Measurements from ENCODE around the gene IGFALS.

The IGFALS gene

DNA sequence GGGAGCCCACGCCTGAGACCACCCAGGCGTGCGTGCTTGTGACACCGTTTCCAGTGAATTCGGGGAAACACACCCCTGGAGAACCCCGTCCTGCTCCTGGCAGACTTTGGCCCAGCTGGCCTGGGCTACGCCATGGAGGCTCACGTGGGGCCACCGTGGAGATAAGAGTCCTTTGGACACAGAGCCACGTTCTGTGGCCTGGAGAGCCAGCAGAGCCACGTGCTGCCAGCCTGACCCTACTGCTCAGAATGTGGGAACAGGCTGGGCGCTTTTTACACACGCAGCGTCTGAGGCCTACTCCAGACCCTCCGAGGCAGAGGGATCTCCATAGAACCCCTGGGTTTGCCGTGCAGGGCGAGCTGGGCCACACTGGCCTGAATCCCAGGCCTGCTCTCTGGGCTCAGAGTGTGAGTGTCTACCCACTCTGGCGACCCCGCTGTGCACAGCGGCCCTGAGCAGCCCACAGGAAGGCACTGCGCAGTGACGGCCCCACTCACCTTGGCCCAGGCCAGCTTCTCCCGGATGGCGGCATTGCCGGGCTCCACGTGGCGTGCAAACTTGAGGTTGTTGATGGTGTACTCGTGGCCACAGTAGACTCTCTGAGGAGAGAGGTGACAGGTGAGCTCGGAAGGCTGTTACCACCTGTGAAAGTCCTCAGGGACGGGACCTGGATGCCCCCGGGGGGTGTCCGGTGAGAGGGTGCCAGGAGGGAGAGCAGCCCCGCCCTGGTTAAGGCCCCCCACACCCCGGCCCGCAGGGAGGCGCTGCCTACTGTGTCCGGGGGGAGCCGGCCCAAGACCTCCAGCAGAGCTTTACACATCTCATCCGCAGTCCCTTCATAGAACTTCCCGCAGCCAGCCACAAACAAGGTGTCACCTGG, 23.1 kb upstream of the IGFALS start:
- Histone ChIP-seq H3K4me1 (ENCODE audit: control insufficient read depth in 1 of 2, insufficient read depth in 1 of 2, low read depth in 1 of 2, low read length in 1 of 2) (no peaks in the 10 kb centered on the region), H3K27me3 (no peaks in the 10 kb centered on the region), H3K36me3 (peaks cover 85% of the 10 kb centered on the region), H3K9me3 (no peaks in the 10 kb centered on the region), H3K27ac (no peak overlapping the region), H3K4me3 (ENCODE audit: low read depth in 1 of 2, low read length in 1 of 2) (no peak overlapping the region)
- TF ChIP-seq CTCF (IDR thresholded peaks at IDR 0.05): no peak

DNA sequence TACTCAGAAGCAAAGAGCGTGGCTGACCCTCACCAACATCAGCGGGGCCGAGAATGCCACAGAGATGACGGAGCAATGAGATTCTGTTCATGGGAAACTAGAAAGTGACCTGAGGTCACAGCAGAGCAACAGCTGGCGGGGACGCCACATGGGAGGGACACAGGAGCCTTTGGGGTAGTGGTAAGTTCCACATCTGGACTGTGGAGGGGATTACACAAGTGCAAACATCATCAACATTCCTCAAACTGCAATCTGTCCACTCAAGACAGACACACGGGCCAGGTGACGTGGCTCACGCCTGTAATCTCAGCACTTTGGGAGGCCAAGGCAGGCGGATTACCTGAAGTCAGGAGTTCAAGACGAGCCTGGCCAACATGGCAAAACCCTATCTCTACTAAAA, 22.0 kb upstream of the IGFALS start:
- Histone ChIP-seq H3K36me3 (peaks cover 77% of the 10 kb centered on the region), H3K27ac (no peak overlapping the region), H3K9me3 (no peaks in the 10 kb centered on the region), H3K27me3 (no peaks in the 10 kb centered on the region), H3K4me1 (ENCODE audit: control insufficient read depth in 1 of 2, insufficient read depth in 1 of 2, low read depth in 1 of 2, low read length in 1 of 2) (no peaks in the 10 kb centered on the region), H3K4me3 (ENCODE audit: low read depth in 1 of 2, low read length in 1 of 2) (no peak overlapping the region)
- no peak for TF ChIP-seq CTCF (IDR thresholded peaks at IDR 0.05)

GRCh38 chr16:1812732-1813163, 19.2 kb upstream of the IGFALS start:
- TF ChIP-seq CTCF (IDR thresholded peaks at IDR 0.05): no peak
- Histone ChIP-seq H3K4me1 (ENCODE audit: control insufficient read depth in 1 of 2, insufficient read depth in 1 of 2, low read depth in 1 of 2, low read length in 1 of 2) (no peaks in the 10 kb centered on the region), H3K27me3 (no peaks in the 10 kb centered on the region), H3K9me3 (no peaks in the 10 kb centered on the region), H3K4me3 (ENCODE audit: low read depth in 1 of 2, low read length in 1 of 2) (no peak overlapping the region), H3K36me3 (peaks cover 75% of the 10 kb centered on the region), H3K27ac (no peak overlapping the region)

DNA sequence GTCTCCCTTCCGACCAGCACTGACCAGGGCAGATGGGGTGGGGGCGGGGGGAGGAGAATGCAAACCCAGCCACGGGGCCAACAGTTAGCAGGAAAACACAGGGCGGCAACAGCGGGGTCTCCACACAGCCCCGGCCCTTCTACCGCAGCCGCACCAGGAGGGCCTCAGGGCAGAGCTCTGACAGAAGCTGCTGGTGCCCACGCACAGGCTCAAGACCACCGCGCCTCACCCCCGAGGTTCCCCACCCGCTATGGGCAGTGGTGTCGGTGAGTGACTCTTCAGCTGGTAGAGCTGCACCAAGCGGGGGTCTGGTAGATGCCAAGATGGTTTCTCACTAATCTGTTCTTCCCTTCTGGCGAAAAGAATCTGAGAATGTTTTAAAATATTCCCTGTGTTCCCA, 17.0 kb upstream of the IGFALS start:
- Histone ChIP-seq H3K27me3 (no peaks in the 10 kb centered on the region), H3K9me3 (no peaks in the 10 kb centered on the region), H3K4me1 (ENCODE audit: control insufficient read depth in 1 of 2, insufficient read depth in 1 of 2, low read depth in 1 of 2, low read length in 1 of 2) (no peaks in the 10 kb centered on the region), H3K27ac (no peak overlapping the region), H3K36me3 (peaks cover 70% of the 10 kb centered on the region), H3K4me3 (ENCODE audit: low read depth in 1 of 2, low read length in 1 of 2) (no peak overlapping the region)
- TF ChIP-seq CTCF (IDR thresholded peaks at IDR 0.05): no peak

GRCh38 chr16:1810106-1810505, 16.6 kb upstream of the IGFALS start:
- H3K36me3 ChIP-seq: peaks cover 69% of the 10 kb centered on the region
- H3K9me3 ChIP-seq: no peaks in the 10 kb centered on the region
- no peaks in the 10 kb centered on the region for H3K27me3 ChIP-seq
- TF ChIP-seq CTCF (IDR thresholded peaks at IDR 0.05): no peak
- no peak overlapping the region for H3K4me3 ChIP-seq (ENCODE audit: low read depth in 1 of 2, low read length in 1 of 2)
- no peaks in the 10 kb centered on the region for H3K4me1 ChIP-seq (ENCODE audit: control insufficient read depth in 1 of 2, insufficient read depth in 1 of 2, low read depth in 1 of 2, low read length in 1 of 2)
- no peak overlapping the region for H3K27ac ChIP-seq

Data from neutrophil (primary cell).